ENCODE measurements around the gene FAM50A.
"Not testable (repeated sequence)": the region's sequence is repeated elsewhere in the genome, so short reads cannot be mapped to it uniquely, and the experiment has no call there.

Gene FAM50A

DNA sequence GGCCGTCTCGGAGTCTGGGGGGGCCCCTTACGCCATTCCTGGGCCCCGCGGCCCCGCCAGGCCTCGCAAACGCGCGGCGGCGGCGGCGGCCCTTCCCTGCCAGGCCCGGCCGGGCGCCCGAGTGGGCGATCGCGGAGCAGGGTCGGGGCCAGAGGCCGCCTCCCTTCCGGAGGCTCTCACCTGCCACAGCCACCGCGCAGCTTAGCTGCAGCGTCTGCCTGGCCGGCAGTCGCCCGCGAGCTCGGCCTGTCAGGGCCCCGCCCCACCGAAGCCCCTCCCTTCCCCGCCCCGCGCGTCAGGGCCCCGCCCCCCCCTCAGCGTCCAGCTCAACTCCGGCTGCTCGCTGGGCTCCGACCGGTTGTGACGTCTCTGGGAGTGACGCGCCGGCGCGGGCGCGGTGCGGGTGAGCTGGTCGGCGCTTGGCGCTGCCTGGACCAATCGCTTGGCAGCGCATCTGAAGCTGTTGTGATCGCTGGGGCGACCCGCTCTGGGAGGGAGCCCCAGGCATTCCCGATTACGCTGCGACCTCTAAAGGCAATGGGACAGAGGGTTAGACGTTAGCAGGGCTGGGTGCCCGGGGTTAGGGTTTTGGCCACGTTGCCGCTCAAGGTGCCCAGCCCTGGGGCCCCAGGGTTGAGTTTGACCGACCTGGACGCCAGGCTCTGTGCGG lies 46.6 kb downstream of the FAM50A start, which contains the start of gene SLC10A3:
TSS of gene SLC10A3 (minus strand) at position 216 of the 670 bp plus-strand sequence. CDS start 1,689 bp downstream, outside the sequence.
- no peak for TF ChIP-seq EZH2phosphoT487 (conservative IDR thresholded peaks at IDR 0.05; ENCODE audit: low read length)
- TF ChIP-seq, protein P1, sequence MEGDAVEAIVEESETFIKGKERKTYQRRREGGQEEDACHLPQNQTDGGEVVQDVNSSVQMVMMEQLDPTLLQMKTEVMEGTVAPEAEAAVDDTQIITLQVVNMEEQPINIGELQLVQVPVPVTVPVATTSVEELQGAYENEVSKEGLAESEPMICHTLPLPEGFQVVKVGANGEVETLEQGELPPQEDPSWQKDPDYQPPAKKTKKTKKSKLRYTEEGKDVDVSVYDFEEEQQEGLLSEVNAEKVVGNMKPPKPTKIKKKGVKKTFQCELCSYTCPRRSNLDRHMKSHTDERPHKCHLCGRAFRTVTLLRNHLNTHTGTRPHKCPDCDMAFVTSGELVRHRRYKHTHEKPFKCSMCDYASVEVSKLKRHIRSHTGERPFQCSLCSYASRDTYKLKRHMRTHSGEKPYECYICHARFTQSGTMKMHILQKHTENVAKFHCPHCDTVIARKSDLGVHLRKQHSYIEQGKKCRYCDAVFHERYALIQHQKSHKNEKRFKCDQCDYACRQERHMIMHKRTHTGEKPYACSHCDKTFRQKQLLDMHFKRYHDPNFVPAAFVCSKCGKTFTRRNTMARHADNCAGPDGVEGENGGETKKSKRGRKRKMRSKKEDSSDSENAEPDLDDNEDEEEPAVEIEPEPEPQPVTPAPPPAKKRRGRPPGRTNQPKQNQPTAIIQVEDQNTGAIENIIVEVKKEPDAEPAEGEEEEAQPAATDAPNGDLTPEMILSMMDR (IDR thresholded peaks at IDR 0.05; ENCODE audit: insufficient read depth, low read length, poor library complexity, severe bottlenecking) = peak; percentile 9
- no peaks in the 10 kb centered on the region for H3K9me2 ChIP-seq (replicated peaks; ENCODE audit: insufficient read depth, low read length)
- H3F3A ChIP-seq (ENCODE audit: insufficient read depth) = peaks cover 6% of the 10 kb centered on the region
- H4K20me1 ChIP-seq (ENCODE audit: low read depth, low read length) = no peaks in the 10 kb centered on the region
- peak within 1 kb of the TSS; percentile 74 for H3K9ac ChIP-seq (ENCODE audit: low read length)
- no peaks in the 10 kb centered on the region for H3K27me3 ChIP-seq (ENCODE audit: low read length)
- no peaks in the 10 kb centered on the region for H3K36me3 ChIP-seq (ENCODE audit: low read length)
- peak within 1 kb of the TSS; percentile 65 for H3K27ac ChIP-seq (ENCODE audit: low read depth, low read length)
- peak within 1 kb of the TSS; percentile 89 for H2AFZ ChIP-seq (ENCODE audit: low read depth, low read length, severe bottlenecking)
- H3K4me3 ChIP-seq (ENCODE audit: insufficient read depth, low read length, poor library complexity, severe bottlenecking) = peak within 1 kb of the TSS; percentile 76
- no peaks in the 10 kb centered on the region for H3K9me3 ChIP-seq (ENCODE audit: insufficient read depth, low read length)
- peaks cover 8% of the 10 kb centered on the region for H3K79me2 ChIP-seq (ENCODE audit: insufficient read depth, low read length)
- H3K4me2 ChIP-seq (ENCODE audit: low read depth, low read length, poor library complexity, severe bottlenecking) = peak within 1 kb of the TSS; percentile 81

DNA sequence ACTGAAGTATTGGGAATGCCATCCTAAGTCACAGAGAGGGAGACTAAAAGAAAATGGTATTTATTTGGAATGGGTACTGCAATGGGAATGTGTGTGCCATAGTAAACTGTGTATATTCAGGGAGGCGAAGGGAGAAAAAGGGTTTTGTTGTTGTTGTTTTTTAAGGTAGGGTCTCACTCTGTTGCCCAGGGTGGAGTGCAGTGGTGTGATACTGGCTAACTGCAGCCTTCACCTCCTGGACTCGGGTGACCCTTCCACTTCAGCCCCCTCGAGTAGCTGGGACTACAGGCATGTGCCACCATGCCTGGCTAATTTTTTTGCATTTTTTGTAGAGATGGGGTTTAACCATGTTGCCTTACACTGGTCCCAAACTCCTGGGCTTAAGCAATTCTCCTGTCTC lies 50.8 kb downstream of the FAM50A start:
- Histone ChIP-seq H3K9ac (ENCODE audit: low read length) (no peak overlapping the region), H3K4me3 (ENCODE audit: insufficient read depth, low read length, poor library complexity, severe bottlenecking) (no peak overlapping the region), H3K4me2 (ENCODE audit: low read depth, low read length, poor library complexity, severe bottlenecking) (no peak overlapping the region), H3K9me3 (ENCODE audit: insufficient read depth, low read length) (no peaks in the 10 kb centered on the region), H3K79me2 (ENCODE audit: insufficient read depth, low read length) (no peaks in the 10 kb centered on the region; the same call in 1 of the 2 replicates), H2AFZ (ENCODE audit: low read depth, low read length, severe bottlenecking) (no peak overlapping the region), H4K20me1 (ENCODE audit: low read depth, low read length) (no peaks in the 10 kb centered on the region), H3K36me3 (ENCODE audit: low read length) (no peaks in the 10 kb centered on the region), H3K27ac (ENCODE audit: low read depth, low read length) (no peak overlapping the region), H3K27me3 (ENCODE audit: low read length) (no peaks in the 10 kb centered on the region), H3F3A (ENCODE audit: insufficient read depth) (0 out of 2 replicates have a peak, but pooled peaks cover 5% of the 10 kb centered on the region), H3K9me2 (replicated peaks; ENCODE audit: insufficient read depth, low read length) (no peaks in the 10 kb centered on the region)
- no peak for TF ChIP-seq EZH2phosphoT487 (conservative IDR thresholded peaks at IDR 0.05; ENCODE audit: low read length)
- TF ChIP-seq, protein P1 (IDR thresholded peaks at IDR 0.05; ENCODE audit: insufficient read depth, low read length, poor library complexity, severe bottlenecking) = no peak

DNA sequence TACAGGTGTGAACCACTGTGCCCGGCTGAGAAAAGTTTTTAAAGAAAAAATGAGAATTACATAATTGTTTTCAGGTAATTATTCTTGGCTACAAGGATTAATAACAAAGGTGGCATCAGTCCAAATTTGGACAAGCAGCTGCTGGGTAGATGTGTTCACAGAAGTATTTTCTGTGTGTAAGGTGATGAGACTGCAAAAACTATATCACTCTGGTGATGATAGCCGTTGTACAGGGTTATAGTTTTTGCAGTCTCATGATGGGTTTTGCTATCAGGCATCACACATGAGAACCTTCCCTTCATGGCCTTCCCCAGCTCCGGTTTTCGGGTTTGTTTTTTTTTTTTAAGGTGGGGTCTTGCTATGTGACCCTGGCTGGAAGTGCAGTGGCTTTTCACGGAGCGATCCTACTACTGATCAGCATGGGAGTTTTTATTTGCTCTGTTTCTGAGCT lies 51.6 kb downstream of the FAM50A start:
- no peaks in the 10 kb centered on the region for H3K27me3 ChIP-seq (ENCODE audit: low read length)

DNA sequence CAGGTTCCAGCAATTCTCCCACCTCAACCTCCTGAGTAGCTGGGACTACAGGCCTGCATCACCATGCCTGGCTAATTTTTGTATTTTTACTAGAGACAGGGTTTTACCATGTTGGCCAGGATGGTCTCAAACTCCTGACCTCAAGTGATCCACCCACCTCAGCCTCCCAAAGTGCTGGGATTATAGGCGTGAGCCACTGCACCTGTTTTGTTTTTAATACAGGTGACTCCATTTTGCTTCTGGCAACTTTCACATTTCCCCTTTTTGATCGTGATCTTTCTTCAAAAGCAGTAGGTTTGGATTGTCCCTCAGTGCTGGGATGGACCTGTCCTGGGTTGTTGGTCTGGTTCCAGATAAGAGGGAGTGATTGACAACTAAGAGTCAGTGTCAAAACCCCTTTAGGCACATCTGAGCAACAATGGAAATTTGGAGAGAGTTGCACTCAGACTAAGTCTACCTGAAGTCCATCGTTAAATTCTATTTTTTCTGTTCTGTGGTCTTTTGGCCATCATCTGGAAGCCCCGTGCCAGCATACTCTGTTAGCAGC lies 52.7 kb downstream of the FAM50A start:
- H3K9ac ChIP-seq (ENCODE audit: low read length); H3K9me2 ChIP-seq (replicated peaks; ENCODE audit: insufficient read depth, low read length); H3K79me2 ChIP-seq (ENCODE audit: insufficient read depth, low read length); H3K4me2 ChIP-seq (ENCODE audit: low read depth, low read length, poor library complexity, severe bottlenecking); H3K9me3 ChIP-seq (ENCODE audit: insufficient read depth, low read length); H3K4me3 ChIP-seq (ENCODE audit: insufficient read depth, low read length, poor library complexity, severe bottlenecking); H3K36me3 ChIP-seq (ENCODE audit: low read length); H4K20me1 ChIP-seq (ENCODE audit: low read depth, low read length); H2AFZ ChIP-seq (ENCODE audit: low read depth, low read length, severe bottlenecking); H3F3A ChIP-seq (ENCODE audit: insufficient read depth); H3K27me3 ChIP-seq (ENCODE audit: low read length); H3K27ac ChIP-seq (ENCODE audit: low read depth, low read length): not testable (repeated sequence)

More for the DNA sequence above, 51.6 kb downstream of the FAM50A start:
- H3K79me2 ChIP-seq (ENCODE audit: insufficient read depth, low read length) = no peaks in the 10 kb centered on the region
- H2AFZ ChIP-seq (ENCODE audit: low read depth, low read length, severe bottlenecking) = no peak overlapping the region
- no peaks in the 10 kb centered on the region for H3K36me3 ChIP-seq (ENCODE audit: low read length)
- no peaks in the 10 kb centered on the region for H3K9me3 ChIP-seq (ENCODE audit: insufficient read depth, low read length)
- no peak overlapping the region for H3K4me3 ChIP-seq (ENCODE audit: insufficient read depth, low read length, poor library complexity, severe bottlenecking)
- no peaks in the 10 kb centered on the region for H4K20me1 ChIP-seq (ENCODE audit: low read depth, low read length)
- no peaks in the 10 kb centered on the region for H3K9me2 ChIP-seq (replicated peaks; ENCODE audit: insufficient read depth, low read length)
- no peak overlapping the region for H3K9ac ChIP-seq (ENCODE audit: low read length)
- no peak overlapping the region for H3K4me2 ChIP-seq (ENCODE audit: low read depth, low read length, poor library complexity, severe bottlenecking)
- 0 out of 2 replicates have a peak, but pooled peaks cover 5% of the 10 kb centered on the region for H3F3A ChIP-seq (ENCODE audit: insufficient read depth)
- H3K27ac ChIP-seq (ENCODE audit: low read depth, low read length) = no peak overlapping the region
- TF ChIP-seq EZH2phosphoT487 (conservative IDR thresholded peaks at IDR 0.05; ENCODE audit: low read length) = no peak
- TF ChIP-seq, protein P1 (IDR thresholded peaks at IDR 0.05; ENCODE audit: insufficient read depth, low read length, poor library complexity, severe bottlenecking) = no peak
